Measurements from ENCODE around the gene TOR1B. TPM values are rescaled to one million over a fixed set of nuclear protein-coding genes. Genes with fewer than 3 reads are reported as not detected.

Gene TOR1B
- total and polyA plus RNA-seq, 4 donors: 12.8 to 31.9 (median 17.8) TPM

GRCh38 chr9:129768486-129768885, 34.5 kb upstream of the TOR1B start:
- no peak overlapping the region for H3K27ac ChIP-seq (ENCODE audit: low read depth in 1 of 2, low read length in 2 of 2)
- no peaks in the 10 kb centered on the region for H3K9me3 ChIP-seq (ENCODE audit: control insufficient read depth in 4 of 4, low read length in 3 of 4)
- no peak for DNase-seq (ENCODE audit: low spot score)
- H3K4me3 ChIP-seq (ENCODE audit: low read depth in 1 of 3, low read length in 3 of 3): no peak overlapping the region
- TF ChIP-seq FOXA2 (IDR thresholded peaks at IDR 0.05) (no peak), HNF4G (IDR thresholded peaks at IDR 0.05) (no peak)
- TF ChIP-seq, protein P1, sequence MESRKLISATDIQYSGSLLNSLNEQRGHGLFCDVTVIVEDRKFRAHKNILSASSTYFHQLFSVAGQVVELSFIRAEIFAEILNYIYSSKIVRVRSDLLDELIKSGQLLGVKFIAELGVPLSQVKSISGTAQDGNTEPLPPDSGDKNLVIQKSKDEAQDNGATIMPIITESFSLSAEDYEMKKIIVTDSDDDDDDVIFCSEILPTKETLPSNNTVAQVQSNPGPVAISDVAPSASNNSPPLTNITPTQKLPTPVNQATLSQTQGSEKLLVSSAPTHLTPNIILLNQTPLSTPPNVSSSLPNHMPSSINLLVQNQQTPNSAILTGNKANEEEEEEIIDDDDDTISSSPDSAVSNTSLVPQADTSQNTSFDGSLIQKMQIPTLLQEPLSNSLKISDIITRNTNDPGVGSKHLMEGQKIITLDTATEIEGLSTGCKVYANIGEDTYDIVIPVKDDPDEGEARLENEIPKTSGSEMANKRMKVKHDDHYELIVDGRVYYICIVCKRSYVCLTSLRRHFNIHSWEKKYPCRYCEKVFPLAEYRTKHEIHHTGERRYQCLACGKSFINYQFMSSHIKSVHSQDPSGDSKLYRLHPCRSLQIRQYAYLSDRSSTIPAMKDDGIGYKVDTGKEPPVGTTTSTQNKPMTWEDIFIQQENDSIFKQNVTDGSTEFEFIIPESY (IDR thresholded peaks at IDR 0.05): no peak
- no peaks in the 10 kb centered on the region for H3K36me3 ChIP-seq (ENCODE audit: control insufficient read depth in 4 of 4, insufficient read depth in 3 of 4, low read depth in 1 of 4, low read length in 3 of 4)
- no peaks in the 10 kb centered on the region for H3K4me1 ChIP-seq (ENCODE audit: control insufficient read depth in 4 of 4, insufficient read depth in 4 of 4, low read length in 3 of 4)
- no peaks in the 10 kb centered on the region for H3K27me3 ChIP-seq (ENCODE audit: control insufficient read depth in 4 of 4, insufficient read depth in 4 of 4, low read length in 3 of 4)
- no peak overlapping the region for H3K9ac ChIP-seq (ENCODE audit: low read depth in 1 of 2, low read length in 2 of 2)
- 97% methylated on average over 6 of the region's 6 CpGs for WGBS

- Histone ChIP-seq H3K27ac (ENCODE audit: low read depth in 1 of 2, low read length in 2 of 2) (no peak overlapping the region), H3K27me3 (ENCODE audit: control insufficient read depth in 4 of 4, insufficient read depth in 4 of 4, low read length in 3 of 4) (no peaks in the 10 kb centered on the region), H3K4me3 (ENCODE audit: low read depth in 1 of 3, low read length in 3 of 3) (no peak overlapping the region), H3K9ac (ENCODE audit: low read depth in 1 of 2, low read length in 2 of 2) (no peak overlapping the region), H3K4me1 (ENCODE audit: control insufficient read depth in 4 of 4, insufficient read depth in 4 of 4, low read length in 3 of 4) (no peaks in the 10 kb centered on the region), H3K36me3 (ENCODE audit: control insufficient read depth in 4 of 4, insufficient read depth in 3 of 4, low read depth in 1 of 4, low read length in 3 of 4) (no peaks in the 10 kb centered on the region), H3K9me3 (ENCODE audit: control insufficient read depth in 4 of 4, low read length in 3 of 4) (no peaks in the 10 kb centered on the region)
- 85% methylated on average over 5 of the region's 5 CpGs for WGBS
- TF ChIP-seq SP1 (IDR thresholded peaks at IDR 0.05) (no peak), GABPA (IDR thresholded peaks at IDR 0.05 in 1 of 2, conservative IDR thresholded peaks at IDR 0.05 in 1 of 2) (no peak)
- DNase-seq (ENCODE audit: low spot score): no peak
Observed at GRCh38 chr9:129769669-129770068, 33.3 kb upstream of the TOR1B start.

- Histone ChIP-seq H3K4me3 (ENCODE audit: low read depth in 1 of 3, low read length in 3 of 3) (no peak overlapping the region), H3K36me3 (ENCODE audit: control insufficient read depth in 4 of 4, insufficient read depth in 3 of 4, low read depth in 1 of 4, low read length in 3 of 4) (no peaks in the 10 kb centered on the region), H3K9me3 (ENCODE audit: control insufficient read depth in 4 of 4, low read length in 3 of 4) (no peaks in the 10 kb centered on the region), H3K27ac (ENCODE audit: low read depth in 1 of 2, low read length in 2 of 2) (no peak overlapping the region), H3K9ac (ENCODE audit: low read depth in 1 of 2, low read length in 2 of 2) (no peak overlapping the region), H3K4me1 (ENCODE audit: control insufficient read depth in 4 of 4, insufficient read depth in 4 of 4, low read length in 3 of 4) (no peaks in the 10 kb centered on the region), H3K27me3 (ENCODE audit: control insufficient read depth in 4 of 4, insufficient read depth in 4 of 4, low read length in 3 of 4) (no peaks in the 10 kb centered on the region)
- no peak for DNase-seq (ENCODE audit: low spot score)
- TF ChIP-seq HNF4A (conservative IDR thresholded peaks at IDR 0.05) (no peak), NR2F2 (IDR thresholded peaks at IDR 0.05) (no peak), JUND (IDR thresholded peaks at IDR 0.05) (no peak), EGR1 (IDR thresholded peaks at IDR 0.05; ENCODE audit: low read depth in 2 of 2) (no peak), RAD21 (IDR thresholded peaks at IDR 0.05) (no peak), RXRA (IDR thresholded peaks at IDR 0.05) (no peak), HNF4G (IDR thresholded peaks at IDR 0.05) (no peak), FOXA2 (IDR thresholded peaks at IDR 0.05) (no peak), YY1 (IDR thresholded peaks at IDR 0.05) (no peak), FOXA1 (IDR thresholded peaks at IDR 0.05) (no peak), GABPA (IDR thresholded peaks at IDR 0.05 in 1 of 2, conservative IDR thresholded peaks at IDR 0.05 in 1 of 2) (no peak), CTCF (IDR thresholded peaks at IDR 0.05; ENCODE audit: low read depth, low read length, missing input control) (no peak), TAF1 (conservative IDR thresholded peaks at IDR 0.05) (no peak), SP1 (IDR thresholded peaks at IDR 0.05) (no peak), REST (IDR thresholded peaks at IDR 0.05) (no peak)
- TF ChIP-seq, protein P2, sequence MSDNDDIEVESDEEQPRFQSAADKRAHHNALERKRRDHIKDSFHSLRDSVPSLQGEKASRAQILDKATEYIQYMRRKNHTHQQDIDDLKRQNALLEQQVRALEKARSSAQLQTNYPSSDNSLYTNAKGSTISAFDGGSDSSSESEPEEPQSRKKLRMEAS (IDR thresholded peaks at IDR 0.05): no peak
- TF ChIP-seq, protein P1 (IDR thresholded peaks at IDR 0.05): no peak
- TF ChIP-seq, protein P3, sequence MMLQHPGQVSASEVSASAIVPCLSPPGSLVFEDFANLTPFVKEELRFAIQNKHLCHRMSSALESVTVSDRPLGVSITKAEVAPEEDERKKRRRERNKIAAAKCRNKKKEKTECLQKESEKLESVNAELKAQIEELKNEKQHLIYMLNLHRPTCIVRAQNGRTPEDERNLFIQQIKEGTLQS (IDR thresholded peaks at IDR 0.05): no peak
- WGBS: 87% methylated on average over 5 of the region's 5 CpGs
Observed at GRCh38 chr9:129770741-129771140, 32.2 kb upstream of the TOR1B start.

All from liver (tissue), 9 donors.